Left ventricle myocardium inferior (tissue), 1 donor: Measurements from ENCODE around the gene MRPL30. TPM values are rescaled to one million over a fixed set of nuclear protein-coding genes. Genes with fewer than 3 reads are reported as not detected.

ENCODE experiments used
- DNase-seq: peaks from one replicate; pipeline ENCODE4 v3.0.0-alpha.2; 2020
- H3K27ac ChIP-seq: fragments of 200-600 bp; replicated peaks from 2 replicates; pipeline ENCODE4 v1.8.0; 2021
- H3K27me3 ChIP-seq: fragments of 200-600 bp; 2 replicates; pipeline ENCODE4 v1.8.0; 2021; ENCODE audit warnings: low read depth
- H3K36me3 ChIP-seq: fragments of 200-600 bp; 2 replicates; pipeline ENCODE4 v1.8.0; 2021
- H3K4me1 ChIP-seq: fragments of 200-600 bp; 2 replicates; pipeline ENCODE4 v1.8.0; 2021
- H3K4me3 ChIP-seq: fragments of 200-600 bp; 2 replicates; pipeline ENCODE4 v1.8.0; 2021; ENCODE audit warnings: mild to moderate bottlenecking, moderate library complexity
- H3K9me3 ChIP-seq: fragments of 200-600 bp; replicated peaks from 2 replicates; pipeline ENCODE4 v1.8.0; 2021
- intact Hi-C: fragments of 100-400 bp; cut with micrococcal nuclease; formaldehyde crosslinking; loops from one replicate; pipeline ENCODE4 v1.11.0; 2022
- total RNA-seq: library from RNA; stranded (reverse); fragmentation: NEBNext Ultra II Directional; extraction: Animal tissue kit (Norgen Biotek cat#: 25700); gene quantifications from one replicate; pipeline ENCODE4 v1.2.1, GENCODE V29; 2021
- TF ChIP-seq, protein P1 (sequence below): fragments of 200-600 bp; IDR thresholded peaks from 2 replicates; pipeline ENCODE4 v1.8.0; 2021; ENCODE audit warnings: antibody characterized with exemption, mild to moderate bottlenecking, borderline replicate concordance
- donor health status: DM: no; HTN: yes; CAD: no; lungs with severe emphysema.

Gene MRPL30
- total RNA-seq, 1 donor from 2014 or later: 34.8 TPM

DNA sequence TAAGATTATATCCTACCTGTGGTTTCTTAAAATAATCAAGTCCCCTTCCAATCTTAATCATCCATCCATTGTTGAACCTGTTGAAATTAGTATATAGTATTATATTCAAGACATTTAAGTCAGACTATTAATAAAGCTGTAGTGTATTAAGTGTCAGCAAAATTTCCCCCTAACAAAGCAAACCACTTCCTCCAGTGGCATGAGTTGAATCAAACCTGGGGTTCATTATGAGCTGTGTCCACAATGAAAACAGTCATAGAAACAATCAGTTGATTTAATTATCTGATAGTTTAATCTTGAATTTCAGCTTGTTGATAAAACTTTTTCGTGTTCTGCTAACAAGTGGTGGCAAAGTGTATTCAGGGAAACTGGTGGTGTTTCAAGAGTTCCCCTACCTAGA lies 11.4 kb upstream of the MRPL30 start:
- TF ChIP-seq, protein P1, sequence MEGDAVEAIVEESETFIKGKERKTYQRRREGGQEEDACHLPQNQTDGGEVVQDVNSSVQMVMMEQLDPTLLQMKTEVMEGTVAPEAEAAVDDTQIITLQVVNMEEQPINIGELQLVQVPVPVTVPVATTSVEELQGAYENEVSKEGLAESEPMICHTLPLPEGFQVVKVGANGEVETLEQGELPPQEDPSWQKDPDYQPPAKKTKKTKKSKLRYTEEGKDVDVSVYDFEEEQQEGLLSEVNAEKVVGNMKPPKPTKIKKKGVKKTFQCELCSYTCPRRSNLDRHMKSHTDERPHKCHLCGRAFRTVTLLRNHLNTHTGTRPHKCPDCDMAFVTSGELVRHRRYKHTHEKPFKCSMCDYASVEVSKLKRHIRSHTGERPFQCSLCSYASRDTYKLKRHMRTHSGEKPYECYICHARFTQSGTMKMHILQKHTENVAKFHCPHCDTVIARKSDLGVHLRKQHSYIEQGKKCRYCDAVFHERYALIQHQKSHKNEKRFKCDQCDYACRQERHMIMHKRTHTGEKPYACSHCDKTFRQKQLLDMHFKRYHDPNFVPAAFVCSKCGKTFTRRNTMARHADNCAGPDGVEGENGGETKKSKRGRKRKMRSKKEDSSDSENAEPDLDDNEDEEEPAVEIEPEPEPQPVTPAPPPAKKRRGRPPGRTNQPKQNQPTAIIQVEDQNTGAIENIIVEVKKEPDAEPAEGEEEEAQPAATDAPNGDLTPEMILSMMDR: no peak
- H3K4me1 ChIP-seq: peaks cover 5% of the 10 kb centered on the region
- no peaks in the 10 kb centered on the region for H3K27me3 ChIP-seq
- intact Hi-C loops: no loop called here
- H3K27ac ChIP-seq: no peak overlapping the region
- peaks cover 68% of the 10 kb centered on the region for H3K36me3 ChIP-seq
- no peaks in the 10 kb centered on the region for H3K9me3 ChIP-seq
- no peak overlapping the region for H3K4me3 ChIP-seq
- no peak for DNase-seq

DNA sequence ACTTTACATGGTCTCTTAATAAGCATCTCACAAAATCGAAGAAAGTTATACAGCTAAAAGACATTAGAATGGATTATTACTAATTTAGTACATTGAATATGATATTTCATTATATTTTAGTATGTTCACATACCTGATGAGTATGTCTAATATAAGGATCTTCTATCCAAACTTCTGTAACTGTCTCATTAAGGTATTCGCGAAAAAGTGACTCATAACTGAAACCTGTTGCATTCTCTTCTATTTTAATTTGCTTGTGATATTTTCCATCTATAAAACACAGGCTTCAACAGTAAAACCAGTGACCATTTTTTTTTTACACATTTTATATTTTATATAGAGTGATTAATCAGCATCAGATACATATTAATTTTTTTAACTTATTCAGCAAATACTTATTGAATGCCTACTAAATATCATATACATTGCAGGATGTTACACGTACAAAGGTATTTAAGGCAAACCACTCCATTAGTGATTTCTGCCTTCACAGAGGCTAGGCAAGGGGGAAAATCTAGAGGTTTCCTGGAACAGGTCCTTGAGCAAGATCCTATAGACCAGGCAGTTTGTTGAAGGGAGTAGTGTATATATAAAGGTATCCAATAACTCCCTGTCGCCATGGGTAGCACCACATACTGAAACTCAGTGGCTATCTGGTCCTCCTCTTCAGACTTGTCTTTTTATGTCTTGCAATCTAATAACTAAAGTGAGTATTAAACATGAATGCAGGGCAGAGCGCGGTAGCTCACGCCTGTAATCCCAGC lies 9.4 kb upstream of the MRPL30 start:
- Histone ChIP-seq H3K4me1 (peaks cover under 1% of the 10 kb centered on the region), H3K4me3 (no peak overlapping the region), H3K27ac (no peak overlapping the region), H3K36me3 (peaks cover 65% of the 10 kb centered on the region), H3K9me3 (no peaks in the 10 kb centered on the region), H3K27me3 (no peaks in the 10 kb centered on the region)
- TF ChIP-seq, protein P1: no peak
- no peak for DNase-seq
- intact Hi-C loops: no loop called here

DNA sequence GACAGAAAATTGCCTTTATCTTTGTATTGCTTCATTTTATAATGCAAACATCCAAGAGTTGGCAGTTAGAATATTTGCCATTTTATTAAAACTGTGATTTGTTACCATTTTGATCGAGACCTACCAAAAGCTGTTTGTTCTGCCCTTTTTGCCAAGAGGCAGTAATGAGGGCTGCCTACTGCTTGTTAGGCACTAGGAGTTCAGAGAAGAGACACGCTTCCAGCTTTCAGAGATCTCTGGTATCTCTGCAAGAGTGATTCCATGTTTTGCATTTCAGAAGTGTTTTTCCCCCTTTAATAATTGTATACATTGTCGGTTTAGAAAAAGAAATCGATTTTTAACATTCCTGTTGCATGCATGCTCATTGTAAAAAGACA lies 628 bp downstream of the MRPL30 start:
- DNase-seq: no peak
- H3K4me3 ChIP-seq: peak overlapping the region; percentile 87
- intact Hi-C loops: no loop called here
- TF ChIP-seq, protein P1: no peak
- H3K27me3 ChIP-seq: no peaks in the 10 kb centered on the region
- H3K4me1 ChIP-seq: peaks cover 58% of the 10 kb centered on the region
- peak overlapping the region; percentile 84 for H3K27ac ChIP-seq
- H3K36me3 ChIP-seq: peaks cover 6% of the 10 kb centered on the region
- no peaks in the 10 kb centered on the region for H3K9me3 ChIP-seq

DNA sequence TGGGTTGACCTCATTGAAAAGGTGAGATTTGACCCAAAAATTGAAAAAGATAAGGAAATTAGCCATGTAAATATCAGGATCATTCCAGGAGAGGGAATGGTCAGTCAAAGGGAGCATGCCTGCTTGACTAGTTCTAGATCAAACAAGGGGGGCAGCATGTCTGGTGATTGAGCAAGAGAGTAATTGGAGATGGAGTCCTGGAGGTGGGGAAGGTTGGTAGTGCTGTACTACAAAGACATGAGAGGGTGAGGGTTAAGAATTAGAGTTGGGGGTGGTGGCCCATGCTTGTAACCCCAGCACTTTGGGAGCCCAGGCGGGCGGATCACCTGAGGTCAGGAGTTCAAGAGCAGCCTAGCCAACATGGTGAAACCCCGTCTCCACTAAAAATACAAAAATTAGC lies 2.0 kb downstream of the MRPL30 start:
- DNase-seq: no peak
- H3K9me3 ChIP-seq: no peaks in the 10 kb centered on the region
- no peaks in the 10 kb centered on the region for H3K27me3 ChIP-seq
- H3K27ac ChIP-seq: no peak overlapping the region
- peaks cover 5% of the 10 kb centered on the region for H3K36me3 ChIP-seq
- H3K4me3 ChIP-seq: no peak overlapping the region
- TF ChIP-seq, protein P1: no peak
- intact Hi-C loops: no loop called here
- H3K4me1 ChIP-seq: peaks cover 58% of the 10 kb centered on the region

DNA sequence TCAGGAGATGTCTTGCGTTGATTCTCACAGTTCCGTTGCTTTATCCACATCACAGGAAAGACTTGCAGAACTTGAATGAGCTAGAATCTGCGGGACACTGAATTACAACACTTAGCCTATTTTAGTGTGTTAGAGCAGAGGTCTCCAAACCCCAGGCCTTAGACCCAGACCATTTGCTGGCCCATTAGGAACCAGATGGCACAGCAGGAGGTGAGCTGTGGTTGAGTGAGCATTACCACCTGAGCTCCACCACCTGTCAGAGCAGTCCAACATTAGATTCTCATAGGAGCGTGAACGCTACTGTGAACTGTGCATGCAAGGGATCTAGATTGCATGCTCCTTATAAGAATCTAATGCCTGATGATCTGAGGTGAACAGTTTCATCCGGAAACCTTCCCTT lies 3.8 kb downstream of the MRPL30 start:
- peaks cover 45% of the 10 kb centered on the region for H3K4me1 ChIP-seq
- no peak overlapping the region for H3K4me3 ChIP-seq
- no peaks in the 10 kb centered on the region for H3K9me3 ChIP-seq
- peaks cover 13% of the 10 kb centered on the region for H3K36me3 ChIP-seq
- TF ChIP-seq, protein P1: no peak
- DNase-seq: no peak
- no peaks in the 10 kb centered on the region for H3K27me3 ChIP-seq
- intact Hi-C loops: no loop called here
- no peak overlapping the region for H3K27ac ChIP-seq
